ENCODE measurements around the gene USF2.

Gene USF2

DNA sequence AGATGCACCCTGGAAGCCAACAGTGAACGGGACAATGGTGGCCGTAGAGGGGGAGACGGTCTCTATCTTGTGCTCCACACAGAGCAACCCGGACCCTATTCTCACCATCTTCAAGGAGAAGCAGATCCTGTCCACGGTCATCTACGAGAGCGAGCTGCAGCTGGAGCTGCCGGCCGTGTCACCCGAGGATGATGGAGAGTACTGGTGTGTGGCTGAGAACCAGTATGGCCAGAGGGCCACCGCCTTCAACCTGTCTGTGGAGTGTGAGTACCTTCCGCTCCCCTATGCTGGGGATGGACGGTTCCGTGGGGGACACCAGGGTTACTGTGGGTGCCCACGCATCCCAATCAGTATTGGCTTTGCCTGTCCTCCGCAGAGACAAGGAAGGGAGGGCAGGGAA is 33.7 kb downstream of the USF2 start:
- DNase-seq = no peak

DNA sequence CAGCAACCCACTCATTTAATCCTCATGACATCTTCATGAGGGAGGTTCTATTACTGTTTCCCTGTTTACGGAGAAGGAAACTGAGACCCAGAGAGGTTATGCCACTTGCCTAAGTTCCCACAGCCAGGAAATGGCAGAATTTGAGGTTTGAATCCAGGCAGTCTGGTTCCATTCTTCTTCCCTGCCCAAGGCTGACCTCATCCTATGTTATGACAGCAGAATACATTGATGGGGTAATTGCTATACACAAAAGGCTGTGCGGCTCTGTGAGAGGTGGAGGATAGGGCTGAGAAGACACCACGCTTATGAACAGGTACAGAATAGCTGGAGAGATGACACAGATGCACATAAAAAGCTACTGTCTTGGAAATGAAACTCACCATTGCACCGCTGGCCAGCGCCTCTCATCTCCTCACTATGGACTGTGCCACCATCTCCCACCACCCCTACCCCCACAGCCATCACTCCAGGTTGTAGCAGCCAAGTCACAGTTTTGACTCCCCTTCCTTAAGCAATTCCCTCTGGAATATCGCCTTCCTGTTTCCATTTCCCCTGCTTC is 34.7 kb downstream of the USF2 start:
- no peak for DNase-seq

DNA sequence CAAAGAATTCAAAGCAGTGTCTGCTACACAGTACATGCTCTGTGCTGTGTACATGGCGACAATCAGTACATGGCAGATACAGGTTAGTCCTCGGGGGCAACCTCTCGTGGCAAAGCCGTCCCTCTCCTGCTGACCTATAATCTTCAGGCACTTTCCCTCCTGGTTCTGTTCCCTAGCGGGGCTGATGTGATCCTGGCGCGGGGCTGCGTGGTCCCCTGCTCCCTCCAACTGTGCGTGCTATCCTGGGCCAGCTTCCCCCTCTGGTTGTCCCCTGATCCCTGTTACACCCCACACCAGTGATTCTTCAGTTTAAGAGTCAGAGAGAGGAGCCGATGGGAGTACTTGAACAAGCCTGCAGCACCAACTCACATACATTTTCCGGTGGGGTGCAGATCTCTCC is 35.3 kb downstream of the USF2 start:
- DNase-seq = no peak

DNA sequence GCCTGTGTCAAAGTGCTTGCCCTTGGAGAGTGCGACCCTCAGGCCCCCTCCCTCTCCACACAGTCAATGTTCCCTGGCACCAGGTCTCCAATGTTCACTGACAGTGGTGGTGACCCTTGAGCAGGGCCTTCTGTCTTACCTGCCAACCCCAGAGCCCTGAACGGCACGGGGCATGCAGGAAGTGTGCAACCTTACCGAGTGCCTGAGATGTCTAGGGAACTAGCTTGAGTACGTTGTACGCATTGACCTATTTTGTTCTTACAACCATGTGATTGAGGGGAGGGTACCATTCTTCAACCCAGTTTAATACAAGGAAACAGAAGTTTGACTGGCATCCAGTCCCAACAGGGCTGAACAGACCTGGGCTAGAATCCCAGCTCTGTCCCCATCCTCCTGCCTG is 36.4 kb downstream of the USF2 start:
- DNase-seq = no peak

DNA sequence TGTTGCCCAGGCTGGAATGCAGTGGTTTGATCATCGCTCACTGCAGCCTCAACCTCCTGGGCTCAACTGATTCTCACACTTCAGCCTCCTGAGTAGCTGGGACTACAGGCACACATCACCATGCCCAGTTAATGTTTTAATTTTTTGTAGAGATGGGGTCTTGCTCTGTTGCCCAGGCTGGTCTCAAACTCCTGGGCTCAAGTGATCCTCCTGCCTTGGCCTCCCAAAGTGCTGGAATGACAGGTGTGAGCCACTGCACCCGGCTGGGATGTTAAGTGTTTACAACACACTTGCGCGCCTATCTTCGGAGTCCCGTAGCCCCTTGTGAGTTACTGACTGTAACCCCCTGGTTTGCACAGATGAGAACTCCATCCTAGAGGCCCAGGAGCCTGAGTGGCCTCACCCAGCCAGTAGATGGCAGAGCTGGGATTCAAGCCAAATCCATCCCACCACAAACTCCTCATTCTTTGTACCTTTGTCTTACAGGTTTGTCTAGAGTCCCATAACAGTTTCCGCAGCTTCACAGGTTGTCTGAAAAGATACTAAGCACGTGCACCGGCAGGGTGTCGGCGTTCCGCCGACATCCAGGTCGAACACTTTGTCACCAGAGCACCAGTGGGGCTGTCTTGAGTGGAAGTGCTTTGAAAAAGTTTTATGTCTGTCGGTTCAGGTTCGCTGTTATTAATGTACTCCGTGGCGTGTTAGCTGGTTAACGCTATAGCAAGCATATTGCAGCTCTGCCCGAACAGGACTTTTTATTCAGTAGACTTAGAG is 37.9 kb downstream of the USF2 start:
- DNase-seq = peak; percentile 14

DNA sequence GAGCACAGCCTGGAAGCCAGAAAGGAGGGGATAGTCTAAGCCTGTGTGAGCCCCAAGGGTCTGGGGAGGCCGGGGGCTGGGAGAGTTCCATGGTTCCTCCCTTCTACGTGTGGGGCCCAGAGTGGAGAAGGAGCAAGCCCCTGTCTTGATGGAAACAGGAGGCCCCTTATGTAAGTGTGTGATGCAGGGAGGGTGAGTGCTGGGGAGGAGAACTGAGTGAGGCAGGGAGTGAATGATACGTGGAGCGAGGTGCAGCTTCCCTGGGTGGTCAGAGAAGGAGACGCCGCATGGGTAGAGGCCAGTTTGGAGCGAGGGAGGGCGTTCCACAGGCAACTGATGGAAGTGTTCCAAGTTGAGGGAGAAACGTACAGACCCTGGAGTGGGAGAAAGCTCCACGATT is 39.2 kb downstream of the USF2 start:
- DNase-seq = no peak

DNA sequence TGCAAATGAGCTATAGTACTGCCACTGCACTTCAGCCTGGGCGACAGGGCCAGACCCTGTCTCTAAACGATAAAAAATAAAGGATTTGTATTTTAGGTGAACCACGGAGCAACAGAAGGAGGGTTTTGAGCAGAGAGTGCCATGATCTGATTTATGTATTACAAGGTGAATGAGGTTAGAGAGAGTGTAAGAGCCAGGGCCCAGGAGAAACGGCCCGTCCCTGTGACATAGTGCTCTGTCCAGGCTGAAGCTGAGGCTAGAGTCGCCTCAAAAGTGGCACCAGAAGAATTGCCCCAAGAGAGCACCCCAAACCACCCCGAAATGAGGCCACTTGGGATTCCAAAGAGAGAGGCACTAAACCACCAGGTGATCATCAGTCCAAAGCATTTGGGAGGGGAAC is 40.1 kb downstream of the USF2 start:
- DNase-seq = no peak

DNA sequence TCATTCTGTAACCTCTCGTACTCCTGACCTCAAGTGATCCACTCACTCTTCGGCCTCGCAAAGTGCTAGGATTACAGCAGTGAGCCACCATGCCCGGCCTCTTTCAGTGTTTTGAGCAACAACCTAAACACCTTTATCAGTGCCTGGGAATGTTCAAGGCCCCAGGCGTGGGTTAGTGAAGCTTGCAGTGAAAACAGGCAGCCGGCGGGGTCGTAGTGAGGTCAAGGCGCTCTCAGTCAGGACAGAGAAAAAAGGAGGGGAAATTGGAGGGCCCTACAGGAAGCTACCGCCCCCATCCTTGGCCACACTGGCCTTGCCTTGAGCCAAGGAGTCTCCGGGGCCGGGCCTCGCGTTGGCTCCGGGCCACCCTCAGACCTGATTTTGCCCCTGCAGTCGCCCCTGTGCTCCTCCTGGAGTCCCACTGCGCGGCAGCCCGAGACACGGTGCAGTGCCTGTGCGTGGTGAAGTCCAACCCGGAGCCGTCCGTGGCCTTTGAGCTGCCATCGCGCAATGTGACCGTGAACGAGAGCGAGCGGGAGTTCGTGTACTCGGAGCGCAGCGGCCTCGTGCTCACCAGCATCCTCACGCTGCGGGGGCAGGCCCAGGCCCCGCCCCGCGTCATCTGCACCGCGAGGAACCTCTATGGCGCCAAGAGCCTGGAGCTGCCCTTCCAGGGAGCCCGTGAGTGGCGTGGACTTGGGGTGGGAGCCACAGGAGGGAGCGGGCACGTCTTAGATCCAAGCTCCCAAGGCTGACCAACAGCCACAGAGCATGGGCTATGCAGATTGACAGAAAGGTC is 40.9 kb downstream of the USF2 start:
- no peak for DNase-seq

DNA sequence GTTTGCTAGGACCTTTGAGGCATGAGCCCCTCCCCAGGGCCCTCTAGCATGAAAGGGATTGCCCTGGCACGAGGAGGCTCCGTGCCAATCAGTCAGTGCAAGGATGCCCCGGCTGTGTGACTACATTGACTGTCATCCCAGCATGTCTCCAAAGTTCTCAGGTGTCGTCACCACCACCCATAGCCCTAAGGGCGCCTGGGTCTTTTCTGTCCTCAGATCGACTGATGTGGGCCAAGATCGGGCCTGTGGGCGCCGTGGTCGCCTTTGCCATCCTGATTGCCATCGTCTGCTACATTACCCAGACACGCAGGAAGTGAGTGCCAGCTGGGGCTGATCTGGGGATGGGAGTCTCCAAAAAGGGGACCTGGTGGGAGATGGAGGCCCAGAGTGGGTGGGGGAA is 41.6 kb downstream of the USF2 start:
- no peak for DNase-seq

DNA sequence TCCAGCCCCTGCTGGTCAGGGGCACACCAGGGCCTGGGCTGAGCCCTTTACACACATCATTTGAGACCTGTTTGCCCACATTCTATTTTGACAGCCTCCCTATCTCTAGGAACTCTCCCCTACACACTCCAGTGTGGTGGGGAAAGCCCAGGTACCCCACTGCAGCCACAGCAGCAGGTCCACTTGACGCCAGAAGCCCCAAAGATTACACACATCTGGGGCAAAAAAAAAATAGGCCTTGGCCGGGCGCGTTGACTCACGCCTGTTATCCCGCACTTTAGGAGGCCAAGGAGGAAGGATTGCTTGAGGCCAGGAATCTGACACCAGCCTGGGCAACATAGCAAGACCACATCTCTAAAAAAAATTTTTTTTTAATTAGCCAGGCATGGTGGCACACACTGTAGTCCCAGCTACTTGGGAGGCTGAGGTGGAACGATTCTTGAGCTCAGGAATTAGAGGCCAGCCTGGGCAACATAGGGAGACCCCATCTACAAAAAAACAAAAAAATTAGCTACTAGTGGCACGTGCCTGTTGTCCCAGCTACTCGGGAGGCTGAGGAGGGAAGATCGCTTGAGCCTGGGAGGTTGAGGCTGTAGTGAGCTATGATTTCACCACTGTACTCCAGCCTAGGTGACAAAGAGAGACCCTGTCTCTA is 42.2 kb downstream of the USF2 start:
- DNase-seq = no peak

DNA sequence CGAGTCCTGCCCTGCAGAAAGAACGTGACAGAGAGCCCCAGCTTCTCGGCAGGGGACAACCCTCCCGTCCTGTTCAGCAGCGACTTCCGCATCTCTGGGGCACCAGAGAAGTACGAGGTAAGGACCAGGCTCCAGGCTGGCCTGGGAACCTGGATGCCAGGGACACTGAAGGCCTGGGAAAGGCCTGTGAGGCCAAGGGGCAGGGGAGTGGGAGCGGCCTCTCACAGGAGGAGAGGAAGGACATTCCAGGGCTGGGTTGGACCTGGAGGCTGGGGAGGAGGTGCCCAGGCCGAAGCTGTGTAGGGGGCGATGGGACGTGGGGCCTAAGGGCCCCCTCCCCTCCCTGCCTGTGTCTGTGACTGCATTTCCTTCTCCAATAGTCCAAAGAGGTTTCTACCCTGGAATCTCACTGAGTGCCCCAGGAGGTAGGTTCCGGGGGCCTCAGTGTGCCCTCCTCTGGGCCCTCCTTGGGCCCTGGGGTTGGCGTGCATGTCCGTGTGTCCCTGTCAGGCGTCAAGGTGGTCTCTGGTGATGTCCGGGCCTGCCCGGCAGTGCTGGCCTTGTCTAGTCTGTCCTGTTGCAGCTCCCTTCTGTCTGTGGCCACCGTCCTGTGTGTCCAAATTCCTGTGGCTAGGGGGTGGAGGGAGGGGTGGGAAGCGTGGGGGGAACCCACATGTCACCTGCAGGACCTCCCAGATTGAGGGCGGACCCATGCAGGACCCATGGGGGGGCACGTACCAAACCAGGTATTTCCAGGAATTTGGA is 43.3 kb downstream of the USF2 start:
- DNase-seq = no peak

DNA sequence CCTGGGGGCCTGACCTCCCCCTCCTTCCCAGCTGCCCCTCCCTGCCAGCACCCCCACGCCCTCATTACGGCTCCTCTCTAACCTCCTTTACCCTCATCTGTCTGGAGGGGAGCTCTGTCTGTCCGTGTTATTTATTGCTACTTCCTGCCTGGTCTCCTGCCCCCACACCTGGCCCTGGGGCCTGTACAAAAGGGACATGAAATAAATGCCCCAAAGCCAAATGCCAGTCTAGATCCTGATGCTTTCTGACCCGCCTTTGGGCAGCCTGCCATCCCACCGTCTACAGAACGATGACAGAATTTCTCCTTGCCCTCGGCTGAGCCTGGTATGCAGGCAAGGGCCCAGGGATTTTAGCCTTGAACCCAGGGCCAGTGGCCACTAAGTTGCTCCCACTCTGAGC is 44.8 kb downstream of the USF2 start:
- no peak for DNase-seq

DNA sequence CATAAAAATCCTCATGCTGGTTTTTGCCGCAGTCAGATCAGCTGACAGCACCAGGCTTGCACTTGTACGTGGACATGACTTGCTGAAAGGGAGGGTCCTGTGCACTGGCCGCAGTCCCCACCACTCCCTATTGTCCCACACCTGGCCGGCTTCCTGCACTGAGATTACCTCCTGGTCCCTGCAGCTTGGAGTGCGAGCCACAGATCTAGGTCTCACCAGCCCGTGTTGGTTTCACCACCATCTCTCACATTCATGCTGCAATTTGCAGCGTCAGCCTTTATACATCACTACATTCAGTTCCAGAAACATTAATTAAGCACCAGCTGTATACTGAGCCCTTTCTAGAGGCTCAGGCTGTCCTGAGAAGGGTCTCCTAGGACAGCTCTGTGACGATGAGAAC is 45.3 kb downstream of the USF2 start:
- no peak for DNase-seq

DNA sequence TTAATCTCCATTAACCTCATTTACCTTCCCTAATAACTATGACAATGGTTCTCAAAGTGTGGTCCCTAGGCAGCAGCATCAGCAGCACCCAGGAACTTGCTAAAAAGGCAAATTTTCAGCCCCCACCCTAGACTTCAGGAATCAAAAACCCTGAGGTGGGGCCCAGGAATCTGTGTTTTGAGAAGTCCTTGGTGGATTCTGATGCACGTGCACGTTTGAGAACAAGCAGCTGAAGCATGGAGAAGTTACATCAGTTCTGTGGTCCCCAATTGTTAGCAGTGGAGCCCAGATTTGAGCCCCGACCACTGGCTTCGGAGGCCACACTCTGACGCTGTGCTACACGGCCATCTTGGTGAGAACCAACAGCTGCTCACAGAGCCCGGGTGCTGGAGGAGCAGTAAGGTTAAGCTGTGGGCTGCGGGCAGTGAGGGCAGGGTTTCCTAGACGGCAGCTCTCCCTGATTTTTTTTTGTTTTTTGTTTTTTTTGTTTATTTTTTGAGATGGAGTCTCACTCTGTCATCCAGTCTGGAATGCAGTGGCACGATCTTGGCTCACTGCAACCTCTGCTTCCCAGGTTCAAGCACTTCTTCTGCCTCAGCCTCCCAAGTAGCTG is 46.2 kb downstream of the USF2 start:
- DNase-seq = no peak

DNA sequence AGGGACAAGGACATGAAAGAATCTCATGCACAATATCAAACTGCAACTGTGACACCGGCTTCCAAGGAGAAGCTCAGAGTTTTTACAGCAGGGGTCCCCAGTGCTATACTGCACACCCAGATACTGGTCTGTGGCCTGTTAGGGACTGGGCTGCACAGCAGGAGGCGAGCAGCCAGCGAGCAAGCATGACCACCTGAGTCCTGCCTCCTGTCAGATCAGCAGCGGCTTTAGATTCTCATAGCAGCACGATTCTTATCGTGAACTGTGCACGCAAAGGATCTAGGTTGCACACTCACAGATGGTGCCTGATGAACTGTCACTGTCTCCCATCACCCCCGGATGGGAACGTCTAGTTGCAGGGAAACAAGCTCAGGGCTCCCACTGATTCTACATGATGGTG is 47.1 kb downstream of the USF2 start:
- no peak for DNase-seq

DNA sequence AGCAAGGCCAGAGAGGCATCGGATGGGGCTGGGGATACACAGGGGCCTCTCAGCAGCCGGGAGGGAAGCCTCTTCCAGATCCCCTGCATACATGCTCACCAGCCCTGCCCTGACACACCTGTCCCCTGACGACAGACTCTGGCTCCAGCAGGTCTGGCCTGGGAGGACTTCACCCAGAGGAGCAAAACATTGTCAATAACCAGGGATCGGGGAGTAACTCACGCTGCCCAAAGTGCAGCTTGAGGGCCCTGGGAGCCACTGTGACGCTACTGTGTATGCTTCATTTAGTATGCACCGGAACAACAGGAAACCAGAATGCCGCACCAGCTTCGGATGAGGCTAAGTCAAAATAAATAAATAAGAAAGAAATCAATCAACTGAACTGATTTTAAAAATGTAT is 47.8 kb downstream of the USF2 start:
- DNase-seq = no peak

DNA sequence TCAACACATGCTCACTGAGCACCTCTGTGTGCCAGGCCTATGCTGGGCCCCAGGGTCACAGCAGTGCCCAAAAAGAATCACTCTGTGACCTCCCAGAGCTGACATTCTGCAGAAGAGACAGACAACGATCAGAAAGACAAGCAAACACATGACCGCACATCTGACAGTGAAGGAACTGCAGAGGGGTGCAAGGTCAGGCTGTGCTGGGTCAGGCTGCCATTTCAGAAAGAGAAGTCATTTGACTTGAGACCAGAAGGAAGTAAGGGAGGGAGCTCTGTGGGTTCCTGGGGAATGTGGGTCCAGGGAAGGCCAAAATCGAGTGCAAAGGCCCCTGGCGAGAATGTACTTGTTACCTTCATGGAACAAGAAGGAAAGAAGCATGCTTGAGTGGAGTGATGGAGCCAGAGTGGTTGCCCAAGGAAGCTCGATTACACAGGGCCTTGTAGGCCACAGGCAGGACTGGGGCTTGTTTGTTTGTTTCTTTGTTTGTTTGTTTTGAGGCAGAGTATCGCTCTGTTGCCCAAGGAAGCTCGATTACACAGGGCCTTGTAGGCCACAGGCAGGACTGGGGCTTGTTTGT is 48.8 kb downstream of the USF2 start:
- no peak for DNase-seq

DNA sequence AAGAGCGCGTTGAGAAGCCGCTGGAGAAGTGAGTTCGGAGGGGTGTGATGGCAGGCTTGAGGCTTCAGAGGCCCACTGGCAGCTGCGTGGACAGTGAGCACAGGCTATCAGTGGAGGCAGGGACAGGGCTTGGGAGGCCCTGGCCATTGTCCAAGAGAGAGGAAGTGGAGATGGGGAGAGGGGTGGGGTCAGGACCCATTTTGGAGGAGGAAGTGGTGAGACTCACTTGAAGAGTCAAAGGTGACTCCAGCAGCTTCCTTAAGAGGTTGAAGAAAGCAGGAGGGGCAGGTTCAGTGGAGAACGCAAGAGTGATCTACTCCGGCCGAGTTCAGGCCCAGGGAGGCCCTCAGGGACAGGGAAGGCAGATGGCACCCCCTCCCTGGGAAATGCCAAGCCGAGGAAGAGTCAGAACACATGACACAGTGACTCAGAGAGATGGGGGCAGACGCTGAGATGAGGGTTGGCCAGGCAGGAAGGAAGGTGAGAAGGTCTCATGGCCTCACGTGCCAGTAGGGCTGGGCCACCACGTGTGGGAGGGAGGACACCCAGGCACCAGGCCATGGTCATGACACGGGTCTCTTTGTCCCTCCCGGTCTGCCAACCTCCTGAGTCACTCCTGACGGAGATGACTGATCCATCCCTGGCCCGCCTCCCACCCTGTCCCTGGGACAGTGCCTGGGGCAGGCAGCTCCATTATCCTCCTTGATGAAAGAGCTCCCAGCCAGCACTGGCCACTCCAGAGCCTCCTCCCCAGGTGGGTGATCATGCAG is 50.1 kb downstream of the USF2 start:
- DNase-seq = no peak

DNA sequence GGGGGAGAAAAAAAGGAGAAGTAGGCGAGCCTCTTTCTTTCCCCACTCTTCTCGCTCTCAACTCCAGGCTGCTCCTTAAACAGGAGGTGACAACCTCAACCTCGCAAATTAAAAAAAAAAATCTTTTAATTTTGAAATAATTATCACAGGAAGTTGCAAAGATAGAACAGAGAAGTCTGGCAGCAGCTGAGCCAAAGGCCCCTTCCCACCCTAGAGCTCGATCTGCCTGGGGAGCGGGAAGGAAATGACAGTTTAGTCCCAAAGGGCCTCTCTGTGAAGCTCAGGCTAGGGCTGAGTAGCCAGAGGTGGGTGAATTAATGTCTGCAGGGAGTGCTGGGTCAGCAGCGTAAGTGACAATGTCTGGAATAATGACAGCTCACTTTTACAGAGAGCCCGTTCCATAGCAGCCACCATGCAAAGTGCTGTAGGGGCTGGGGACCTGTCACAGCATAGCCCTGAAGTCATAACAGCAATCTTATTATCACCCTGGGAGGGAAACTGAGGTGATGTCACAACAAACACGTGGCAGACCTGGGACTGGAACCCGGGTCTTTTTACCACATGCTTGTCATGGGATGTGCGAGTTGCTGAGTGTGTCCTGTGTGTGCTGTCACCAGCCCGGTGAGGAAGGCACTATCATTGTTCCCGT is 51.4 kb downstream of the USF2 start:
- DNase-seq = no peak

DNA sequence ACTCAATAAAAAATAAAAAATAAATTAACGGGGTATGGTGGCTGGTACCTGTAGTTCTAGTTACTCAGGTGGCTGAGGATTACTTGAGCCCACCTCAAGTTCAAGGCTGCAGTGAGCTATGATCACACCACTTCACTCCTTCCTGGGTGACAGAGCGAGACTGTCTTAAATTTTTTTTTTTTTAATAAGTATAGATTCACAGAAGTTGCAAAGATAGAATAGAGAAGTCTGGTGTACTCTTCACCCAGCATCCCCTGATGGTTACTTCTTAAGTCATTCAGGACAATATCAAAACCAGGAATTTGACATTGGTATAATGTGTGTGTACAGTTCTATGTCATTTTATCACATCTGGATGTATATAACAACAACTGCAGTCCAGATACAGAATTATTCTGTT is 52.5 kb downstream of the USF2 start:
- no peak for DNase-seq

DNA sequence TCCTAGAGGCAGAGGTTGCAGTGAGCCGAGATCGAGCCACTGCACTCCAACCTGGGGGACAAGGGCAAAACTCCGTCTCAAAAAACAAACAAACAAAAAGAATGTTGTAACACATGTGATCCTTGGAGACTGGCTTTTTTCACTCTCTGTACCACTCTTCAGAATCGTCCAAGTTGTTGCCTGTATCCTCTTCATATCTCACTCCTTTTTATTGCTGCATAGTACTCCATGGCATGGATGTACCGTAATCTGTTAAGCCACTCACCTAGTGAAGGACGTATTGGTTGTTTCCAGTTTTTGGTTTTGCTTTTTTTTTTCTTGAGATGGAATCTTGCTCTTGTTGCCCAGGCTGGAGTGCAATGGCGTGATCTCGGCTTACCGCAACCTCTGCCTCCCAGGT is 53.3 kb downstream of the USF2 start:
- no peak for DNase-seq
